Activated gamma-delta T cell (primary cell): ENCODE measurements around the gene AKR7A2.
"Not testable (repeated sequence)": the region's sequence is repeated elsewhere in the genome, so short reads cannot be mapped to it uniquely, and the experiment has no call there.

Experiments
- DNase-seq: peaks from one replicate; lab custom pipeline; 2025; lab: John Stamatoyannopoulos, UW

AKR7A2 gene

DNA sequence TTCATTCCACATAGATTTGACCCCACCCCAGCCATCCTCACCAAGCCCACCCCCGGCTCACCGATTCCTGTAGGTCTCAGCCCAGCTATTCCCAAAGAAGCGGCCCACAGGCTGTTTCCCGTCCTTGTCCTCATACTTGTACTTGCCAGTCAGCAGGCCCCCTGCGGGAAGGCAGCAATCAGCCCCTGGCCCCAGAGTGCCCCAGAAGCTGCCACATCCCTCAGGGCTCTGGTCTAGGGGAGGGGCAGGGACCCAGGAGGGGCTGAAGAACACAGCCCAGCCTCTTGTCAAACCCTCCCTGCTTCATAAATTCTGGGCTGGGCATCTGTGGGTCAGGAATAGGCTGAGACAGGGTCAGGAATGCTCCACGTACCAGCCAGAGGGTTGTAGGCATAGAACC, 5.0 kb downstream of the AKR7A2 start:
- DNase-seq, result no peak

- DNase-seq, result no peak
Observed at GRCh38 chr1:19305880-19306279, 6.1 kb downstream of the AKR7A2 start.

GRCh38 chr1:19304081-19304480, 7.9 kb downstream of the AKR7A2 start:
- not testable (repeated sequence) for DNase-seq

GRCh38 chr1:19300211-19300610, 11.7 kb downstream of the AKR7A2 start:
- no peak for DNase-seq

DNA sequence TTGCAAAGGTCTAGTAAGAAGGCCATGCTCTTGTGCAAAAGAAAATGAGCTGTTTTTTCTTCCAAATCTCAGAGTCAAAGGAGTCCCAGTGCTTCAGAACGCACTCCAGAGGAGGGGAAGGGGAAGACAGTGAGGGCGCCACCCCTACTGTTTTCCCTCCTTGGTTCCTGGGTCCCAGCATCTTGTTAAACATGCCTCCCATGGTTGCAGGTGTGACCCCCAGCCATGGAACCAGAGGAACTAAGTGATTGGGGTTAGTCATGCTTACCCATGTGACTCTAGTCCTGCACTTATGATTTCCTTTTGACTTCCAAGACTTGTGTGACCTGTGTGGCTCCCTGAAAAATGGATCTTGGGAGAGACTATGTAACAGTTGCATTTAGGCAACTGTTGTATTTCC, 17.3 kb downstream of the AKR7A2 start:
- DNase-seq, result no peak

- no peak for DNase-seq
Observed at GRCh38 chr1:19289244-19289643, 22.7 kb downstream of the AKR7A2 start.

GRCh38 chr1:19288324-19289241, 23.4 kb downstream of the AKR7A2 start, which contains the start of gene AKR7A3:
Gene AKR7A3, minus strand, starts transcription at chr1:19288770. Its CDS starts 61 bp downstream, at chr1:19288709.
- DNase-seq, result peak; percentile 27

GRCh38 chr1:19287436-19288185, 24.3 kb downstream of the AKR7A2 start:
- DNase-seq, result no peak

- DNase-seq, result not testable (repeated sequence)
Observed at GRCh38 chr1:19285807-19286206, 26.1 kb downstream of the AKR7A2 start.

DNA sequence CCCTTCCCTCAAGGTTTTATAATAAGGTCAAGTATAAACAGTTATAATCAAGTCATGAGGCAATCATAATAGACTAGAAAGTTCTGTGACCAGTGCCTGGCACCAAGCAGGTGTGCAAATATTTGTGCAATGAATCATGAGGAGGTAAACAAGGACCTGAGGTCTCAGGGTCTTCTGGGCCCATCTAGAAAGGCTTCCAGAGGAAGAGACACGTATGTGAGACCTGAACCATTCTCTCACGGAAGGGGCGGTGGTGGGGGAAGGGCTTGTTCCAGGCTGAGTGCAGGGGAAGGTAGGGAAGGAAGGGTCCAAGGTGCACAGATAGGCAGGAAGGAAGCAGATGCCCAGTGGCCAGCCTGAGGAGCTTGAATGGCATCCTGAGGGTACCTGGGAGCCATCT, 26.6 kb downstream of the AKR7A2 start:
- not testable (repeated sequence) for DNase-seq

- DNase-seq, result no peak
Observed at GRCh38 chr1:19284881-19285280, 27.1 kb downstream of the AKR7A2 start.

DNA sequence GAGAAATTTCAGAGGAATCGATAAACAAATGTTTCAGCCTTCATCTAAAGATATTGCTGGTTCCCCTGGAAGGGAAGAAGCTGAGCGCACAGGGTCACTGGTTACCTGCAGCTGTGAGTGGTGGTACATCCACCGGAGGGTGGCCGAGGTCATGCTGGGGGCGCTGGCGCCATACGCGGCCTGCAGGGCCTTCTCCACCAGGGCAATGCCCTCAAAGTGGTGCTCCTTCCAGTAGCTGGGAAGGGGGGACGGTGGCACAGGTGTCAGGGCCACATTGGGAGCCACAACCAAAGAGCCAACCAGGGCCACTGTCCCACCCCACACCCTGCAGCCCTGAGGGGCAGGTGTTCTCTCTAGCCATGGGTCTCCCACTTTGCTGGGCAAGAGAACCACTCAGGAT, 28.1 kb downstream of the AKR7A2 start:
- no peak for DNase-seq

- DNase-seq, result no peak
Observed at GRCh38 chr1:19274636-19275035, 37.3 kb downstream of the AKR7A2 start.

- DNase-seq, result not testable (repeated sequence)
Observed at GRCh38 chr1:19273844-19274531, 38.0 kb downstream of the AKR7A2 start.

DNA sequence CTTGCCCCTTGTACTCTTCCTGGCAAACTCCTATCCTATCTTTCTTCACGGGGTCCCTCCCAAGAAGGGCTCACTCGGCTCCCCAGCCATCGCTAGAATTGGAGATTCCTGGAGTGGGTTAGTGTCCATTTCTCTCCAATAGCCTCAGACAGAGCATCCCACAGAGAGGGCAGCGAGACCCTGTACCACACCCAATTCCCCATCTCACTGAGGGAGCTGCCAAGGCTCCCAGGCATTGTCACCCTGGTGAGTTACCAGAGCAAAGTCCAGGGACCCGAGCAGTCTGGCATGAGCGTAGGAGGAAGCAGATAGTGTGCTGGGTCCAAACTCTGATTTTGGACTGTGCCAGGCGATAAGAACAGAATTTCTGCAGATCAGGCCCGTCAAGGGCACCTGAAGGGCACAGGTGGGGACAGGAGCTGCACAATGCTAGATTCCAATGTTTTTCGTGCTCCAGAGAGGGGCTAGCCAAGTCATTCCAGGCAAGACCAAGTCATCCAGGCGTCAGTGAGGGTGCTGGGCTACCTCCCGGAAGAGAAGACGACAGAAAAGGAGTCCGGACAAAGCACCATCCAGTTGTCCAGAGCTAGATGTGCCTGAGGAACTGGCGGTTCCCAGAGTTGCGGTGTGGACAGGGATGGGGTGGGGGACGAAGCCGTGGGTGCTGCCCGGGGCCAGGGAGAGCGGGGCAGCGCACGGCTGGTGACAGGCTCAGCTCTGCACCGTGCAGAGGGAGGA, 38.7 kb downstream of the AKR7A2 start:
- no peak for DNase-seq

- no peak for DNase-seq
Observed at GRCh38 chr1:19272064-19272463, 39.9 kb downstream of the AKR7A2 start.

DNA sequence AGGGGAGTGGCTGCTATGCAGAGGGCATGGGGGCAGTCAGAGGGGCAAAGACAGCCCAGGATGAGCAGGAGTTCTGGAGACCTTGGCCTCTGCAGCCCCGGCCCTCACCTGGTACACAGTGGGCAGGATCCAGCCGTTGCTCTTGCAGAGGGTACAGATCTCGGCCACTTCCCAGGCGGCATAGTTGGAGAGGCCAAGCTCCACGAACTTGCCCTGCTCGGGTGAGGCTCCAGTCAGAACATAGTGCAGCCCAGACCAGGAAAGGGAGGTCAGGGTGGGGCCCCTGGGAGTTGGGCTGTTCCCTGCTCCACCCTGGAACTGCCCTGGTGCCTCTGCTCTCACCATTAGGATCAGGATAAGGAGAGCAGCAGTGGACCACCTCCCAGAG, 41.6 kb downstream of the AKR7A2 start:
- not testable (repeated sequence) for DNase-seq

GRCh38 chr1:19269427-19270342, 42.3 kb downstream of the AKR7A2 start:
- not testable (repeated sequence) for DNase-seq

DNA sequence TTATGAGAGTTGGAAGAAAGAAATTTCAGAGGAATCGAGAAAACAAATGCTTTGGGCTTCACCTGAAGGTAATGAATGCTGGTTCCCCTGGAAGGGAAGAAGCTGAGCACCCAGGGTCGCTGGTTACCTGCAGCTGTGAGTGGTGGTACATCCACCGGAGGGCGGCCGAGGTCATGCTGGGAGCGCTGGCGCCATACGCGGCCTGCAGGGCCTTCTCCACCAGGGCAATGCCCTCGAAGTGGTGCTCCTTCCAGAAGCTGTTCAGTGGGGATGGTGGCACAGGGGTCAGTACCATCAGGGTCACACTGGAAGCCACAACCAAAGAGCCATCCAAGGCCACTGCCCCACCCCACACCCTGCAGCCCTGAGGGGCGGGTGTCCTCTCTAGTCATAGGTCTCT, 43.5 kb downstream of the AKR7A2 start:
- DNase-seq, result no peak

GRCh38 chr1:19262744-19263143, 49.2 kb downstream of the AKR7A2 start:
- no peak for DNase-seq
